HG02981 (cell line): ENCODE measurements around the gene HLX.
A peak's percentile ranks its signal among the peaks of the same experiment; 100 is the strongest.

ENCODE experiments used
- ATAC-seq: cut with Tn5 transposase; IDR thresholded peaks from one replicate; pipeline ENCODE4 v1.9.1; 2021; ENCODE audit warnings: mild to moderate bottlenecking, moderate library complexity; ENCODE audit not compliant: unreplicated experiment

Gene HLX

GRCh38 chr1:220895412-220895946 is 16.2 kb downstream of the HLX start:
- no peak for ATAC-seq

GRCh38 chr1:220896092-220896491 is 16.8 kb downstream of the HLX start:
- no peak for ATAC-seq

- no peak for ATAC-seq
These were observed 21.6 kb downstream of the HLX start for GRCh38 chr1:220900842-220901241.

GRCh38 chr1:220901881-220902280 is 22.6 kb downstream of the HLX start:
- no peak for ATAC-seq

- no peak for ATAC-seq
These were observed 23.7 kb downstream of the HLX start for GRCh38 chr1:220902916-220903315.

GRCh38 chr1:220904876-220905275 is 25.6 kb downstream of the HLX start:
- ATAC-seq, result no peak

- no peak for ATAC-seq
These were observed 26.7 kb downstream of the HLX start for GRCh38 chr1:220905650-220906560.

GRCh38 chr1:220906561-220907334 is 27.5 kb downstream of the HLX start:
- ATAC-seq, result no peak

- ATAC-seq, result peak; percentile 47
These were observed 29.5 kb downstream of the HLX start for GRCh38 chr1:220908757-220909156.

- ATAC-seq, result no peak
These were observed 30.8 kb downstream of the HLX start for GRCh38 chr1:220910021-220910420.

- no peak for ATAC-seq
These were observed 35.3 kb downstream of the HLX start for GRCh38 chr1:220914283-220915116.

GRCh38 chr1:220915117-220915440 is 35.8 kb downstream of the HLX start:
- ATAC-seq, result no peak

GRCh38 chr1:220915954-220916353 is 36.7 kb downstream of the HLX start:
- ATAC-seq, result no peak

GRCh38 chr1:220917101-220917500 is 37.9 kb downstream of the HLX start:
- ATAC-seq, result no peak

GRCh38 chr1:220917535-220918209 is 38.4 kb downstream of the HLX start:
- ATAC-seq, result no peak

GRCh38 chr1:220918285-220918951 is 39.2 kb downstream of the HLX start:
- ATAC-seq, result no peak

GRCh38 chr1:220920967-220921366 is 41.7 kb downstream of the HLX start:
- no peak for ATAC-seq

GRCh38 chr1:220921498-220921897 is 42.3 kb downstream of the HLX start:
- ATAC-seq, result no peak

GRCh38 chr1:220921971-220922635 is 42.9 kb downstream of the HLX start:
- no peak for ATAC-seq
